Liver (tissue), 9 donors: ENCODE measurements around the gene RABEP1. TPM values are rescaled to one million over a fixed set of nuclear protein-coding genes. Genes with fewer than 3 reads are reported as not detected.
"Not testable (repeated sequence)": the region's sequence is repeated elsewhere in the genome, so short reads cannot be mapped to it uniquely, and the experiment has no call there.

ENCODE experiments used
- DNase-seq: peaks from one replicate; pipeline ENCODE4 v3.0.0-alpha.2; 2017; ENCODE audit warnings: low spot score
- H3K27ac ChIP-seq, 2 donors: one replicate each; pipeline ENCODE4 v1.7.0; 2013; ENCODE audit warnings: inconsistent platforms in 2 of 2, low read length in 2 of 2, control low read depth in 1 of 2, low read depth in 1 of 2, mild to moderate bottlenecking in 1 of 2
- H3K27me3 ChIP-seq, 4 donors: one replicate each; pipeline versions ENCODE4 v1.6.1 to v1.7.0; 2013; ENCODE audit warnings: low read length in 3 of 4, inconsistent platforms in 1 of 4, mild to moderate bottlenecking in 1 of 4, moderate library complexity in 1 of 4; ENCODE audit not compliant: control insufficient read depth in 4 of 4, insufficient read depth in 4 of 4
- H3K36me3 ChIP-seq, 4 donors: one replicate each; pipeline versions ENCODE4 v1.6.1 to v1.7.0; 2013; ENCODE audit warnings: low read length in 3 of 4, mild to moderate bottlenecking in 3 of 4, low read depth in 1 of 4, moderate library complexity in 1 of 4; ENCODE audit not compliant: control insufficient read depth in 4 of 4, insufficient read depth in 3 of 4
- H3K4me1 ChIP-seq, 4 donors: one replicate each; pipeline versions ENCODE4 v1.6.1 to v1.7.0; 2013; ENCODE audit warnings: low read length in 3 of 4, mild to moderate bottlenecking in 3 of 4, moderate library complexity in 1 of 4; ENCODE audit not compliant: control insufficient read depth in 4 of 4, insufficient read depth in 4 of 4
- H3K4me3 ChIP-seq, 3 donors: one replicate each; pipeline versions ENCODE4 v1.6.1 to v1.7.0; 2013; ENCODE audit warnings: low read length in 3 of 3, control low read depth in 1 of 3, low read depth in 1 of 3, mild to moderate bottlenecking in 1 of 3
- H3K9ac ChIP-seq, 2 donors: one replicate each; pipeline ENCODE4 v1.7.0; 2013; ENCODE audit warnings: low read length in 2 of 2, mild to moderate bottlenecking in 2 of 2, moderate library complexity in 2 of 2, control low read depth in 1 of 2, low read depth in 1 of 2
- H3K9me3 ChIP-seq, 4 donors: one replicate each; pipeline versions ENCODE4 v1.6.1 to v1.7.0; 2013; ENCODE audit warnings: low read length in 3 of 4; ENCODE audit not compliant: control insufficient read depth in 4 of 4
- EGR1 ChIP-seq, 2 donors: IDR thresholded peaks; 2 replicates each; pipeline ENCODE4 v1.6.1; 2016 to 2018; ENCODE audit warnings: antibody characterized with exemption in 2 of 2, low read depth in 2 of 2
- FOXA1 ChIP-seq: IDR thresholded peaks from 2 replicates; pipeline ENCODE4 v1.6.1; 2016; ENCODE audit warnings: antibody characterized with exemption
- FOXA2 ChIP-seq: IDR thresholded peaks from 2 replicates; pipeline ENCODE4 v1.6.1; 2016; ENCODE audit warnings: antibody characterized with exemption
- GABPA ChIP-seq, 2 donors: IDR thresholded peaks in 1 of 2; conservative IDR thresholded peaks in 1 of 2; 2 replicates each; pipeline ENCODE4 v1.6.1; 2016; ENCODE audit warnings: antibody characterized with exemption in 2 of 2, mild to moderate bottlenecking in 1 of 2, moderate library complexity in 1 of 2
- HNF4G ChIP-seq: IDR thresholded peaks from 2 replicates; pipeline ENCODE4 v1.6.1; 2016; ENCODE audit warnings: antibody characterized with exemption
- NR2F2 ChIP-seq: IDR thresholded peaks from 2 replicates; pipeline ENCODE4 v1.6.1; 2016; ENCODE audit warnings: antibody characterized with exemption
- RXRA ChIP-seq, 2 donors: IDR thresholded peaks; 2 replicates each; pipeline ENCODE4 v1.6.1; 2017 to 2018; ENCODE audit warnings: antibody characterized with exemption in 2 of 2, mild to moderate bottlenecking in 1 of 2
- SP1 ChIP-seq: IDR thresholded peaks from 2 replicates; pipeline ENCODE4 v1.6.1; 2018; ENCODE audit warnings: antibody characterized with exemption, mild to moderate bottlenecking
- YY1 ChIP-seq: IDR thresholded peaks from 2 replicates; pipeline ENCODE4 v1.6.1; 2016; ENCODE audit warnings: antibody characterized with exemption, mild to moderate bottlenecking
- WGBS: extraction: QIAGEN DNeasy Blood & Tissue Kit; methylation state at CpG from one replicate; pipeline ENCODE4 v1.1.7; 2013; 5-methylcytosine and 5-hydroxymethylcytosine counted together
- polyA plus RNA-seq, 2 donors: library from polyadenylated mRNA; stranded (reverse) in 1 of 2; unstranded in 1 of 2; fragments of 200-250 nt in 1 of 2; fragments of >200 nt in 1 of 2; fragmentation: Nextera tagmentation in 1 of 2; extraction: Ambion mirVana in 1 of 2; gene quantifications; one replicate each; pipeline versions ENCODE4 v1.2.1 to v1.2.3, GENCODE V29; 2013 to 2015
- total RNA-seq, 2 donors: library from RNA; depleted of rRNA; stranded (reverse); fragments of >200 nt; gene quantifications; one replicate each; pipeline ENCODE4 v1.2.3, GENCODE V29; 2014
- TF ChIP-seq, protein P1 (sequence below): fragments of 150-350 bp; IDR thresholded peaks from 2 replicates; pipeline ENCODE4 v1.5.1; 2017; ENCODE audit warnings: improper control_type of control experiment, low read depth, low read length; ENCODE audit not compliant: missing input control
- TF ChIP-seq, protein P2 (sequence below): IDR thresholded peaks from 2 replicates; pipeline ENCODE4 v1.6.1; 2016; ENCODE audit warnings: antibody characterized with exemption, mild to moderate bottlenecking
- TF ChIP-seq, protein P3 (sequence below): IDR thresholded peaks from 2 replicates; pipeline ENCODE4 v1.6.1; 2016; ENCODE audit warnings: antibody characterized with exemption
- donor health status: healthy.
- donor health status: healthy.
- donor health status: healthy.
- donor health status: healthy.
- donor health status: healthy.

The RABEP1 gene
- total and polyA plus RNA-seq, 4 donors, result 13.3 to 26.6 (median 20.6) TPM

DNA sequence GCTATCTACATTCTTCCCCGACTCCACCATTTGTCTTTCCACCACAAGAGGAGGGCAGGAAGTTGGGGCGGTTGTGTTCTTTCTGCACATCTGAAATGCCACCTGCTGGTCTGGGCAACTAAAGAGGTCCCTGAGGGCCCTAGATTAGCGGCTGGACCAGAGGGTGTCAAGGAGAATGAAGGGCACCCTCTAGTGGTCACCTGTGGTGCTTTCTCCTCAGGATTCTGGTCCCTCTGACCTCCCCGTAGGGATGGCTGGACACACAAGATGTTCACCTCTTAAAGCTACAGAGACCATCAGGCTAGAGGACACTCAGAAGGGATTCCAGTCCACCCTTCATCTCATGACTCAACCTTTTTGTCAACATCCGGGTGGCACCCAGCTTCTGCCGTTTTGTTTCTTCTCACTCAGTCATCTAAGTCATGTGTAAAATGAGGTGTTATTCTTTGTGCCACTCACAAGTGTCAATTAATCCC, 44.5 kb upstream of the RABEP1 start (continued):
- TF ChIP-seq EGR1 (IDR thresholded peaks at IDR 0.05; ENCODE audit: low read depth in 2 of 2), result no peak

DNA sequence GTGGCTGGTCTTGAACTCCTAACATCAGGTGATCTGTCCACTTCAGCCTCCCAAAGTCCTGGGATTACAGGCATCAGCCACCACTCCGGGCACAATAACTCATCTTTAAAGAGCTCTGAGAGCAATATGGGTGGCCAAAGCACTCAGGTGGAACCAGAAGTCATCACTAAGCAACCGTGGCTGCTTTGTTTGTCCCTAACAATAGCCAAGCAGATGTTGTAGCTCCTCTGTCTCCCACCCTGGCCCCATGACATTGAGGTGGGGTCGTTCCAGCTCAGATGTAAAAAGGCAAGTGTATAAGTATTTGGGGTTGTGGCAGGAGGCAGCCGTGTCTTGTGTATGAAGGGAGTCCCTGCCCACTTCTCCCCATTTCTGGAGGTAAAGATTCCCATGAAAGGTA, 43.8 kb upstream of the RABEP1 start:
- Histone ChIP-seq H3K36me3 (no peaks in the 10 kb centered on the region), H3K27ac (no peak overlapping the region), H3K27me3 (no peaks in the 10 kb centered on the region), H3K9ac (no peak overlapping the region), H3K9me3 (no peaks in the 10 kb centered on the region), H3K4me1 (no peaks in the 10 kb centered on the region), H3K4me3 (no peak overlapping the region)
- TF ChIP-seq YY1 (no peak), HNF4G (no peak), EGR1 (IDR thresholded peaks at IDR 0.05; ENCODE audit: low read depth in 2 of 2) (no peak), FOXA1 (no peak), FOXA2 (no peak), RXRA (IDR thresholded peaks at IDR 0.05) (no peak), SP1 (no peak), NR2F2 (no peak), GABPA (IDR thresholded peaks at IDR 0.05 in 1 of 2, conservative IDR thresholded peaks at IDR 0.05 in 1 of 2) (no peak)
- TF ChIP-seq, protein P1, sequence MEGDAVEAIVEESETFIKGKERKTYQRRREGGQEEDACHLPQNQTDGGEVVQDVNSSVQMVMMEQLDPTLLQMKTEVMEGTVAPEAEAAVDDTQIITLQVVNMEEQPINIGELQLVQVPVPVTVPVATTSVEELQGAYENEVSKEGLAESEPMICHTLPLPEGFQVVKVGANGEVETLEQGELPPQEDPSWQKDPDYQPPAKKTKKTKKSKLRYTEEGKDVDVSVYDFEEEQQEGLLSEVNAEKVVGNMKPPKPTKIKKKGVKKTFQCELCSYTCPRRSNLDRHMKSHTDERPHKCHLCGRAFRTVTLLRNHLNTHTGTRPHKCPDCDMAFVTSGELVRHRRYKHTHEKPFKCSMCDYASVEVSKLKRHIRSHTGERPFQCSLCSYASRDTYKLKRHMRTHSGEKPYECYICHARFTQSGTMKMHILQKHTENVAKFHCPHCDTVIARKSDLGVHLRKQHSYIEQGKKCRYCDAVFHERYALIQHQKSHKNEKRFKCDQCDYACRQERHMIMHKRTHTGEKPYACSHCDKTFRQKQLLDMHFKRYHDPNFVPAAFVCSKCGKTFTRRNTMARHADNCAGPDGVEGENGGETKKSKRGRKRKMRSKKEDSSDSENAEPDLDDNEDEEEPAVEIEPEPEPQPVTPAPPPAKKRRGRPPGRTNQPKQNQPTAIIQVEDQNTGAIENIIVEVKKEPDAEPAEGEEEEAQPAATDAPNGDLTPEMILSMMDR, result no peak
- TF ChIP-seq, protein P2, sequence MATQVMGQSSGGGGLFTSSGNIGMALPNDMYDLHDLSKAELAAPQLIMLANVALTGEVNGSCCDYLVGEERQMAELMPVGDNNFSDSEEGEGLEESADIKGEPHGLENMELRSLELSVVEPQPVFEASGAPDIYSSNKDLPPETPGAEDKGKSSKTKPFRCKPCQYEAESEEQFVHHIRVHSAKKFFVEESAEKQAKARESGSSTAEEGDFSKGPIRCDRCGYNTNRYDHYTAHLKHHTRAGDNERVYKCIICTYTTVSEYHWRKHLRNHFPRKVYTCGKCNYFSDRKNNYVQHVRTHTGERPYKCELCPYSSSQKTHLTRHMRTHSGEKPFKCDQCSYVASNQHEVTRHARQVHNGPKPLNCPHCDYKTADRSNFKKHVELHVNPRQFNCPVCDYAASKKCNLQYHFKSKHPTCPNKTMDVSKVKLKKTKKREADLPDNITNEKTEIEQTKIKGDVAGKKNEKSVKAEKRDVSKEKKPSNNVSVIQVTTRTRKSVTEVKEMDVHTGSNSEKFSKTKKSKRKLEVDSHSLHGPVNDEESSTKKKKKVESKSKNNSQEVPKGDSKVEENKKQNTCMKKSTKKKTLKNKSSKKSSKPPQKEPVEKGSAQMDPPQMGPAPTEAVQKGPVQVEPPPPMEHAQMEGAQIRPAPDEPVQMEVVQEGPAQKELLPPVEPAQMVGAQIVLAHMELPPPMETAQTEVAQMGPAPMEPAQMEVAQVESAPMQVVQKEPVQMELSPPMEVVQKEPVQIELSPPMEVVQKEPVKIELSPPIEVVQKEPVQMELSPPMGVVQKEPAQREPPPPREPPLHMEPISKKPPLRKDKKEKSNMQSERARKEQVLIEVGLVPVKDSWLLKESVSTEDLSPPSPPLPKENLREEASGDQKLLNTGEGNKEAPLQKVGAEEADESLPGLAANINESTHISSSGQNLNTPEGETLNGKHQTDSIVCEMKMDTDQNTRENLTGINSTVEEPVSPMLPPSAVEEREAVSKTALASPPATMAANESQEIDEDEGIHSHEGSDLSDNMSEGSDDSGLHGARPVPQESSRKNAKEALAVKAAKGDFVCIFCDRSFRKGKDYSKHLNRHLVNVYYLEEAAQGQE, result no peak
- TF ChIP-seq, protein P3, sequence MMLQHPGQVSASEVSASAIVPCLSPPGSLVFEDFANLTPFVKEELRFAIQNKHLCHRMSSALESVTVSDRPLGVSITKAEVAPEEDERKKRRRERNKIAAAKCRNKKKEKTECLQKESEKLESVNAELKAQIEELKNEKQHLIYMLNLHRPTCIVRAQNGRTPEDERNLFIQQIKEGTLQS, result no peak
- DNase-seq, result no peak
- 71% methylated on average over 4 of the region's 4 CpGs for WGBS

DNA sequence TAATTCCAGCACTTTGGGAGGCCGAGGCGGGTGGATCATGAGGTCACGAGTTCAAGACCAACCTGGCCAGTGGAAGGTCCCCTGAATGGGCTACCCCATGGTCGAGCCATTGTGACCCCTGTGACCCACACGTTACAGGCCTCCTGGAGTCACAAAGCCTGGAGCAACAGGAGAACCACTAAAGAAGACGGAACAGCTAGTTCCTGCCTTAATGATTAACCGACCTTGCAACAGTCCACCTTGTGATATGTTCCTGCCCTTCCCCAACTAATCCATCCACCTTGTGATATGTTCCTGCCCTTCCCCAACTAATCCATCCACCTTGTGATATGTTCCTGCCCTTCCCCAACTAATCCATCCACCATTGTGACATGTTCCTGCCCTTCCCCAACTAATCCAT, 42.3 kb upstream of the RABEP1 start:
- not testable (repeated sequence) for H3K9ac ChIP-seq, H3K36me3 ChIP-seq, H3K4me1 ChIP-seq, H3K27me3 ChIP-seq, H3K4me3 ChIP-seq, H3K9me3 ChIP-seq, H3K27ac ChIP-seq, DNase-seq
- 80% methylated on average over 7 of the region's 7 CpGs for WGBS
